Endothelial cell of umbilical vein (primary cell): Measurements from ENCODE around the gene FXYD4. TPM values are rescaled to one million over a fixed set of nuclear protein-coding genes. Genes with fewer than 3 reads are reported as not detected.

ENCODE experiments used
- BruUV-seq: library from RNA; stranded (reverse); fragments of 400-500 nt; replicated peaks from 2 replicates; lab custom pipeline; 2021; lab: Mats Ljungman, UMichigan
- CTCF ChIA-PET: fragments of 300-600, 350-600 bp; sonication (Branson Sonifier 250); formaldehyde crosslinking; loops from one replicate; lab custom pipeline; 2021; ENCODE audit warnings: antibody characterized with exemption, inconsistent platforms; lab: Charles Lee
- POLR2A ChIA-PET: fragments of 300-600, 350-600 bp; sonication (Branson Sonifier 250); formaldehyde crosslinking; loops from one replicate; lab custom pipeline; 2021; ENCODE audit warnings: antibody characterized with exemption, inconsistent platforms; lab: Charles Lee
- DNase-seq: peaks from one replicate; pipeline ENCODE4 v3.0.0-alpha.2; 2011; ENCODE audit warnings: low read depth, low spot score
- FAIRE-seq: peaks from 2 replicates; lab custom pipeline; 2011; peaks lifted over from hg19 to GRCh38; lab: Jason Lieb, UNC
- H2AFZ ChIP-seq: 2 replicates; pipeline ENCODE4 v1.6.0; 2012; ENCODE audit warnings: low read depth, low read length, control low read depth, inconsistent platforms
- H3K27ac ChIP-seq: 2 replicates; pipeline ENCODE4 v1.5.1; 2011; ENCODE audit warnings: low read depth, mild to moderate bottlenecking, control low read depth, low read length, moderate library complexity; ENCODE audit not compliant: insufficient read depth
- H3K27me3 ChIP-seq, 2 experiments: 2 replicates each; pipeline versions ENCODE4 v1.6.0 to v1.6.1; 2011; ENCODE audit warnings: low read length in 2 of 2, mixed read lengths in 1 of 2; ENCODE audit not compliant: control insufficient read depth in 2 of 2, insufficient read depth in 2 of 2
- H3K36me3 ChIP-seq, 2 experiments: 2 replicates in 1 of 2; 3 replicates in 1 of 2; pipeline ENCODE4 v1.5.1; 2011; ENCODE audit warnings: low read length in 2 of 2, mild to moderate bottlenecking in 1 of 2, moderate library complexity in 1 of 2; ENCODE audit not compliant: control insufficient read depth in 2 of 2, insufficient read depth in 2 of 2; ENCODE audit errors: extremely low read depth in 1 of 2
- H3K4me1 ChIP-seq: 3 replicates; pipeline ENCODE4 v1.5.1; 2011; ENCODE audit warnings: mild to moderate bottlenecking, low read length; ENCODE audit not compliant: control insufficient read depth, insufficient read depth; ENCODE audit errors: extremely low read depth
- H3K4me2 ChIP-seq: 2 replicates; pipeline ENCODE4 v1.6.1; 2011; ENCODE audit warnings: low read length, control low read depth, mixed read lengths; ENCODE audit not compliant: insufficient read depth
- H3K4me3 ChIP-seq, 3 experiments: fragments of 200-600 bp in 1 of 3; sonication (generic), shearing (Covaris generic) in 1 of 3; replicated peaks in 1 of 3; 2 replicates each; pipeline ENCODE4 v1.5.1; 2011 to 2016; ENCODE audit warnings: control low read depth in 3 of 3, low read length in 3 of 3, mild to moderate bottlenecking in 2 of 3, inconsistent platforms in 1 of 3, low read depth in 1 of 3, moderate library complexity in 1 of 3; ENCODE audit not compliant: insufficient read depth in 1 of 3
- H3K79me2 ChIP-seq: 2 replicates; pipeline ENCODE4 v1.6.0; 2012; ENCODE audit warnings: low read length, inconsistent platforms; ENCODE audit not compliant: control insufficient read depth, insufficient read depth
- H3K9ac ChIP-seq: replicated peaks from 2 replicates; pipeline ENCODE3; 2011; ENCODE audit warnings: low read length, control low read depth; ENCODE audit not compliant: insufficient read depth; ENCODE audit errors: extremely low read depth
- H3K9me1 ChIP-seq: replicated peaks from 3 replicates; pipeline ENCODE4 v1.6.0; 2011; ENCODE audit warnings: mild to moderate bottlenecking, low read length; ENCODE audit not compliant: control insufficient read depth, insufficient read depth; ENCODE audit errors: extremely low read depth
- H3K9me3 ChIP-seq: replicated peaks from 2 replicates; pipeline ENCODE4 v1.5.1; 2012; ENCODE audit warnings: low read length, inconsistent platforms; ENCODE audit not compliant: control insufficient read depth, insufficient read depth
- H4K20me1 ChIP-seq: replicated peaks from 2 replicates; pipeline ENCODE3; 2011; ENCODE audit warnings: mild to moderate bottlenecking, low read length; ENCODE audit not compliant: control insufficient read depth, insufficient read depth; ENCODE audit errors: extremely low read depth
- CTCF ChIP-seq, 2 donors: IDR thresholded peaks; 1 replicate in 1 of 2; 2 replicates in 1 of 2; pipeline ENCODE4 v1.5.1; 2011; ENCODE audit warnings: low read length in 2 of 2, mild to moderate bottlenecking in 2 of 2, moderate library complexity in 2 of 2, control low read depth in 1 of 2, inconsistent platforms in 1 of 2, low read depth in 1 of 2; ENCODE audit not compliant: insufficient read depth in 1 of 2; ENCODE audit errors: extremely low read depth in 1 of 2
- EZH2 ChIP-seq: IDR thresholded peaks from 2 replicates; pipeline ENCODE4 v1.6.1; 2012; ENCODE audit warnings: borderline replicate concordance, low read depth, mild to moderate bottlenecking, moderate library complexity, low read length, inconsistent platforms; ENCODE audit not compliant: severe bottlenecking
- JUN ChIP-seq: IDR thresholded peaks from 2 replicates; pipeline ENCODE4 v1.6.1; 2011; ENCODE audit warnings: borderline replicate concordance, low read depth; ENCODE audit not compliant: insufficient read length, insufficient read depth
- MYC ChIP-seq: IDR thresholded peaks from one replicate; pipeline ENCODE4 v1.6.1; 2011; ENCODE audit warnings: mild to moderate bottlenecking, low read depth, low read length
- POLR2A ChIP-seq: IDR thresholded peaks from 2 replicates; pipeline ENCODE4 v1.6.1; 2012; ENCODE audit warnings: low read depth, mild to moderate bottlenecking, control low read depth, low read length
- POLR2AphosphoS5 ChIP-seq: IDR thresholded peaks from 2 replicates; pipeline ENCODE4 v1.6.1; 2012; ENCODE audit warnings: low read depth, mild to moderate bottlenecking, control low read depth, low read length, moderate library complexity; ENCODE audit not compliant: insufficient read depth
- dilution Hi-C: fragments of 300-500 bp; cut with MboI; formaldehyde crosslinking; loops from one replicate; pipeline ENCODE4 v1.15.0; 2019; ENCODE audit warnings: low sequenced_read_pairs; ENCODE audit not compliant: extremely low pct_ligation_motif_present
- intact Hi-C: fragments of 100-400 bp; cut with micrococcal nuclease; formaldehyde crosslinking; loops from one replicate; pipeline ENCODE4 v1.10.0; 2022
- polyA plus RNA-seq, 4 experiments: library from polyadenylated mRNA; depleted of rRNA in 3 of 4; stranded (reverse) in 3 of 4; unstranded in 1 of 4; fragments of >200 nt; gene quantifications; 2 replicates each; pipeline versions ENCODE4 v1.2.1 to v1.2.3, GENCODE V29; 2011 to 2012; ENCODE audit warnings: missing spikeins in 1 of 4
- total RNA-seq: library from RNA; stranded (reverse); gene quantifications from 2 replicates; pipeline ENCODE4 v1.2.3, GENCODE V29; 2021
- TF ChIP-seq, protein P1 (sequence below): IDR thresholded peaks from 2 replicates; pipeline ENCODE4 v1.6.1; 2011; ENCODE audit not compliant: insufficient read depth, insufficient read length

Gene FXYD4
- total and polyA plus RNA-seq, 2 donors (not counting 3 experiments of a cell fraction or from before 2014, with no cell fraction given): not detected

GRCh38 chr10:43420369-43421200, 49.1 kb downstream of the FXYD4 start:
- TSS peak; percentile 58 for BruUV-seq
- Histone ChIP-seq H3K4me1 (peaks cover 16% of the 10 kb centered on the region), H3K27me3 (no peaks in the 10 kb centered on the region), H3K9me3 (no peaks in the 10 kb centered on the region), H3K36me3 (no peaks in the 10 kb centered on the region), H2AFZ (peak overlapping the region; percentile 86), H3K79me2 (no peaks in the 10 kb centered on the region), H3K4me2 (peak overlapping the region; percentile 76), H3K9me1 (no peaks in the 10 kb centered on the region), H4K20me1 (no peaks in the 10 kb centered on the region), H3K4me3 (peak overlapping the region; percentile 11 to 51 (median 37)), H3K9ac (peak overlapping the region; percentile 72), H3K27ac (peak overlapping the region; percentile 68)
- DNase-seq (peak; percentile 84), FAIRE-seq (peak; percentile 78)
- ChIA-PET POLR2A (interaction anchor here (0.6 to 1.4 kb wide), 3 partner anchors 11 to 20 kb away, joined by 3 to 6 read pairs (median 4); partner anchors contain the start of genes HNRNPF and ZNF487), CTCF (interaction anchor here (1.3 to 2.1 kb wide), 3 partner anchors 11 to 24 kb away, joined by 4 to 8 read pairs (median 6); partner anchors contain the start of gene HNRNPF)
- dilution Hi-C loops: no loop called here
- TF ChIP-seq MYC (no peak), POLR2A (peak; percentile 68), JUN (no peak), EZH2 (no peak), CTCF (IDR thresholded peaks at IDR 0.05; ENCODE audit: extremely low read depth in 1 of 2, insufficient read depth in 1 of 2, low read depth in 1 of 2, low read length in 2 of 2) (peak in 1 of 2 donors; percentile 23), POLR2AphosphoS5 (peak; percentile 89)
- TF ChIP-seq, protein P1, sequence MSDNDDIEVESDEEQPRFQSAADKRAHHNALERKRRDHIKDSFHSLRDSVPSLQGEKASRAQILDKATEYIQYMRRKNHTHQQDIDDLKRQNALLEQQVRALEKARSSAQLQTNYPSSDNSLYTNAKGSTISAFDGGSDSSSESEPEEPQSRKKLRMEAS: peak; percentile 76
- intact Hi-C loops: loop anchor here (1.0 kb wide), 3 partner anchors 11 to 23 kb away; partner anchors contain the start of gene HNRNPF
